Activated CD4-positive, alpha-beta T cell treated with anti-CD3 and anti-CD28 coated beads, Interleukin-2, amount 10 ng/mL, durations not matched to agents 7 days and 5 days (primary cell): ENCODE measurements around the gene FLCN. TPM values are rescaled to one million over a fixed set of nuclear protein-coding genes. Genes with fewer than 3 reads are reported as not detected.
"Not testable (repeated sequence)": the region's sequence is repeated elsewhere in the genome, so short reads cannot be mapped to it uniquely, and the experiment has no call there.

Source experiments
- CTCF ChIA-PET: fragments of 350-600 bp; sonication (Branson Sonifier 250); formaldehyde crosslinking; loops from one replicate; lab custom pipeline; 2021; ENCODE audit warnings: antibody characterized with exemption; lab: Charles Lee
- POLR2A ChIA-PET: fragments of 350-600 bp; sonication (Branson Sonifier 250); formaldehyde crosslinking; loops from one replicate; lab custom pipeline; 2021; ENCODE audit warnings: antibody characterized with exemption; lab: Charles Lee
- DNase-seq: peaks from one replicate; pipeline ENCODE4 v3.0.0-alpha.2; 2020
- H3K27ac Mint-ChIP-seq: one replicate; pipeline ENCODE4 v1.8.0; 2021; ENCODE audit warnings: mild to moderate bottlenecking, moderate library complexity, mixed read lengths
- H3K27me3 Mint-ChIP-seq: one replicate; pipeline ENCODE4 v1.8.0; 2021; ENCODE audit warnings: mixed read lengths
- H3K36me3 Mint-ChIP-seq: one replicate; pipeline ENCODE4 v1.8.0; 2021; ENCODE audit warnings: low read depth, mixed read lengths
- H3K4me1 Mint-ChIP-seq: one replicate; pipeline ENCODE4 v1.8.0; 2021; ENCODE audit warnings: mixed read lengths
- H3K4me3 Mint-ChIP-seq: one replicate; pipeline ENCODE4 v1.8.0; 2021; ENCODE audit warnings: mild to moderate bottlenecking, moderate library complexity, mixed read lengths
- H3K9me3 Mint-ChIP-seq: one replicate; pipeline ENCODE4 v1.8.0; 2021; ENCODE audit warnings: mixed read lengths
- total RNA-seq, 2 experiments: library from RNA; stranded (reverse); gene quantifications; one replicate each; pipeline ENCODE4 v1.2.3, GENCODE V29; 2021

The FLCN gene
- total RNA-seq, 2 experiments from 2014 or later: 39.4 to 48.0 TPM

GRCh38 chr17:17189559-17189958 is 47.4 kb downstream of the FLCN start:
- Mint-ChIP-seq H3K9me3 (no peaks in the 10 kb centered on the region), H3K27me3 (no peaks in the 10 kb centered on the region), H3K36me3 (peaks cover 40% of the 10 kb centered on the region), H3K27ac (peak overlapping the region; percentile 46), H3K4me1 (peaks cover 41% of the 10 kb centered on the region), H3K4me3 (no peak overlapping the region)
- CTCF ChIA-PET: interaction anchor here (0.7 to 1.9 kb wide), 5 partner anchors 12 to 78 kb away, joined by 3 to 7 read pairs (median 3); no protein-coding TSS in a partner anchor
- DNase-seq: no peak
- POLR2A ChIA-PET: interaction anchor here (0.6 kb wide), 1 partner anchor 40 kb away, joined by 5 read pairs; no protein-coding TSS in a partner anchor

DNA sequence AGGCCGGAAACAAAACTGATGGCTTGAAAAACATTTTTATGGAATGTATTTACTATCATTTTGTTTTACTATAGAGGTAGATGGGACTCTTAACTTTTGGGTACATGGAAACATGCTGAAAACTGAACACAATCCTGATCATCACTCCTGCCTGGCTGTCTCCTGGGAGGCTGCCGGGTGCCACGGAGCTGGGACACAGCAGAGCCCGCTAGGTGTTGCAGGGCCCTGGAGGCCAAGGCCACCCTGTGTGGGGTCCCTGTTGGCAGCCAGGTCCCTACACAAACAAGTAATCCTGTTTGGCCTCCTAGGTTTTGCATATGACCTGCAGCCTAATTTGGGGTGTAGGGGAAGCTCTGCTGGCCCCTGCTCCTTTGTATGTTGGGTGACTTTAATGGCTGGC is 48.4 kb downstream of the FLCN start:
- POLR2A ChIA-PET: no interaction called here
- H3K4me1 Mint-ChIP-seq: peaks cover 51% of the 10 kb centered on the region
- H3K27me3 Mint-ChIP-seq: no peaks in the 10 kb centered on the region
- CTCF ChIA-PET: interaction anchor here (1.2 to 1.9 kb wide), 5 partner anchors 8 to 74 kb away, joined by 3 to 7 read pairs (median 4); no protein-coding TSS in a partner anchor
- no peaks in the 10 kb centered on the region for H3K9me3 Mint-ChIP-seq
- H3K36me3 Mint-ChIP-seq: peaks cover 49% of the 10 kb centered on the region
- H3K4me3 Mint-ChIP-seq: no peak overlapping the region
- no peak overlapping the region for H3K27ac Mint-ChIP-seq
- no peak for DNase-seq

GRCh38 chr17:17186551-17187505 is 50.1 kb downstream of the FLCN start:
- Mint-ChIP-seq H3K9me3 (no peaks in the 10 kb centered on the region), H3K27me3 (no peaks in the 10 kb centered on the region), H3K36me3 (peaks cover 57% of the 10 kb centered on the region), H3K27ac (peak overlapping the region; percentile 97), H3K4me3 (no peak overlapping the region), H3K4me1 (peaks cover 63% of the 10 kb centered on the region)
- POLR2A ChIA-PET: no interaction called here
- no peak for DNase-seq
- CTCF ChIA-PET: interaction anchor here (1.3 to 1.4 kb wide), 2 partner anchors 9 to 12 kb away, joined by 3 read pairs; no protein-coding TSS in a partner anchor

GRCh38 chr17:17186051-17186450 is 50.9 kb downstream of the FLCN start:
- no peaks in the 10 kb centered on the region for H3K9me3 Mint-ChIP-seq
- no peaks in the 10 kb centered on the region for H3K27me3 Mint-ChIP-seq
- H3K27ac Mint-ChIP-seq: peak overlapping the region; percentile 97
- peaks cover 61% of the 10 kb centered on the region for H3K36me3 Mint-ChIP-seq
- H3K4me3 Mint-ChIP-seq: no peak overlapping the region
- CTCF ChIA-PET: interaction anchor here (1.0 to 1.3 kb wide), 2 partner anchors 11 to 13 kb away, joined by 3 read pairs; no protein-coding TSS in a partner anchor
- peaks cover 67% of the 10 kb centered on the region for H3K4me1 Mint-ChIP-seq
- DNase-seq: peak; percentile 55
- POLR2A ChIA-PET: no interaction called here

- peaks cover 66% of the 10 kb centered on the region for H3K36me3 Mint-ChIP-seq
- H3K27ac Mint-ChIP-seq: peak overlapping the region; percentile 97
- POLR2A ChIA-PET, H3K9me3 Mint-ChIP-seq, H3K27me3 Mint-ChIP-seq: not testable (repeated sequence)
- CTCF ChIA-PET: interaction anchor here (1.0 to 1.2 kb wide), 3 partner anchors 10 to 116 kb away, joined by 3 to 4 read pairs (median 3); no protein-coding TSS in a partner anchor
- peak overlapping the region; percentile 27 for H3K4me3 Mint-ChIP-seq
- H3K4me1 Mint-ChIP-seq: peaks cover 72% of the 10 kb centered on the region
- DNase-seq: peak; percentile 43
Measured at GRCh38 chr17:17184985-17185757, 51.8 kb downstream of the FLCN start.

DNA sequence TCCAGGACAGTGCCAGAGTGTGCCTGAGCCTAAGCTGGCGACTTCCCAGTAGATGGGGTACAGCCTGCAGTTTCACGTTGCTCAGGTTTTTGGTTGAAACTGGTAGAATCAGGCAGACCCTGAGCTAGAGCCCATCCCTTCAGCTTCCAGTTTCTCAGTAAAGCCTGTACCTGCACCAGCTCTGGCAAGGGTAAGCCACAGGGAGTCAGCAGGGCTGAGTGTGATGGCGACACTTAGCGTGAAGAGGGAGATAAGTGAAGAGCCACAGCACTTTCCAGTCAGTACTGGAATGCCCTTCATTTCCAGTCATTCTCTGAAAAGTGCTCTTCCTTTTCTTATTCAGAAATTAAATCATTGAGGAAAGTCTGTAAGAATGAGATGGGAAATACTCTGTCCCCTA is 53.2 kb downstream of the FLCN start:
- Mint-ChIP-seq H3K36me3 (peaks cover 77% of the 10 kb centered on the region), H3K9me3 (no peaks in the 10 kb centered on the region), H3K27ac (peak overlapping the region; percentile 97), H3K4me3 (peak overlapping the region; percentile 17), H3K27me3 (no peaks in the 10 kb centered on the region), H3K4me1 (peaks cover 86% of the 10 kb centered on the region)
- ChIA-PET POLR2A (no interaction called here), CTCF (interaction anchor here (0.7 to 1.4 kb wide), 6 partner anchors 8 to 27 kb away, joined by 3 to 5 read pairs (median 4); no protein-coding TSS in a partner anchor)
- DNase-seq: no peak

- ChIA-PET POLR2A (interaction anchor here (0.7 kb wide), 1 partner anchor 22 kb away, joined by 3 read pairs; no protein-coding TSS in a partner anchor), CTCF (interaction anchor here (1.4 kb wide), 1 partner anchor 8 kb away, joined by 4 read pairs; no protein-coding TSS in a partner anchor)
- Mint-ChIP-seq H3K9me3 (no peaks in the 10 kb centered on the region), H3K27me3 (no peaks in the 10 kb centered on the region), H3K27ac (peak overlapping the region; percentile 97), H3K4me1 (peaks cover 94% of the 10 kb centered on the region), H3K4me3 (peak overlapping the region; percentile 78), H3K36me3 (peaks cover 79% of the 10 kb centered on the region)
- DNase-seq: no peak
Measured at GRCh38 chr17:17182598-17183136, 54.3 kb downstream of the FLCN start.

DNA sequence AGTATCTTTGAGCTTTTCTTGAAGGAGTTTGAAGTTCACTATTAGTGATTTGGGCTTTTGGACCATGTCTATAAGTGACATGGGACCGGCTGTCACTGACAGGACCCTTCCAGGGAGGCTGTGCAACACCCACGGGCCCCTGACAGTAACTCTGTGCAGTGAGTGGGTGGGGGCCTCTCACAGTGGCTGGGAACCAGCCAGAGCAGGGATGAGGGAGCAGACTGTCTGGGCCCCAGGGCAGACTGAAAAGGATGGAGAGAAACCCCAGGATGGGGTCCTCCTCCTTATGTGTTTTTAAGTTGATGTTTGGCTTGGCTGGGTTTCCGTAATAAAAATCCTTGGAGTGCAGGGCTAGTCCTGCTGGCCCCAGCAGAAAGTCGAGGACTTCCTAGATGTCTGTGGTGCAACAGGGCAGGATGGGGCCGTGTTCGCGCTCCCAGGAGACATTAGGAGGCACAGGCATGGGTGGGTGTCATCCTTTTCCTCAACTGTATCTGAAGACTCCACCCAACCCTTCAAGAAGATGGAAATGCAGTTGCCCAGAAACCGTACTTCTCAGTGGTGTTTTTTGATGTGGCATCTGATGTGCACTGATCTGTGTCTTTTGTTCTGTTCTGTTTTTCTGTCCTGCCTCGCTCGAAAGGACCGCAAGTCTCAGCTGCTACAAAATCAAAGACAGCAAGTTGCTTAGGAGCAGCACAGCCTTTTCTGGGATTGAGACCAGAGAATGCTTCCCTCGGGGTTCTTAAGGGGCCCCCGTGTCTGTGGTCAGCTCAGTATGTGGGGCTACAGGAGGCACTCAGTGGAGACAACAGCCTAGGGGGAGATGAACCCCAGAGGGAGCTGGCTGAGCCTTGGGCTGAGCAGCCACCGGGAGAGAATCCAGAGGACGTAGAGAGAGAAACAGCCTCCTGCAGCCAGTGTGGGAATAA is 55.0 kb downstream of the FLCN start:
- Mint-ChIP-seq H3K9me3 (no peaks in the 10 kb centered on the region), H3K4me1 (peaks cover 96% of the 10 kb centered on the region), H3K27me3 (no peaks in the 10 kb centered on the region), H3K4me3 (peak overlapping the region; percentile 78), H3K27ac (peak overlapping the region; percentile 97), H3K36me3 (peaks cover 80% of the 10 kb centered on the region)
- peak; percentile 78 for DNase-seq
- POLR2A ChIA-PET: interaction anchor here (0.6 to 0.7 kb wide), 2 partner anchors 22 to 55 kb away, joined by 3 to 6 read pairs; partner anchors contain the start of gene FLCN
- CTCF ChIA-PET: interaction anchor here (0.6 kb wide), 1 partner anchor 21 kb away, joined by 3 read pairs; no protein-coding TSS in a partner anchor

GRCh38 chr17:17180741-17181525 is 56.0 kb downstream of the FLCN start:
- H3K4me1 Mint-ChIP-seq: peaks cover 95% of the 10 kb centered on the region
- ChIA-PET POLR2A (interaction anchor here (0.6 kb wide), 1 partner anchor 56 kb away, joined by 6 read pairs; the partner anchor contains the start of gene FLCN), CTCF (interaction anchor here (0.6 to 1.2 kb wide), 3 partner anchors 9 to 31 kb away, joined by 3 to 4 read pairs (median 3); no protein-coding TSS in a partner anchor)
- peak overlapping the region; percentile 78 for H3K4me3 Mint-ChIP-seq
- no peaks in the 10 kb centered on the region for H3K9me3 Mint-ChIP-seq
- no peak for DNase-seq
- peak overlapping the region; percentile 97 for H3K27ac Mint-ChIP-seq
- H3K27me3 Mint-ChIP-seq: no peaks in the 10 kb centered on the region
- peaks cover 79% of the 10 kb centered on the region for H3K36me3 Mint-ChIP-seq

DNA sequence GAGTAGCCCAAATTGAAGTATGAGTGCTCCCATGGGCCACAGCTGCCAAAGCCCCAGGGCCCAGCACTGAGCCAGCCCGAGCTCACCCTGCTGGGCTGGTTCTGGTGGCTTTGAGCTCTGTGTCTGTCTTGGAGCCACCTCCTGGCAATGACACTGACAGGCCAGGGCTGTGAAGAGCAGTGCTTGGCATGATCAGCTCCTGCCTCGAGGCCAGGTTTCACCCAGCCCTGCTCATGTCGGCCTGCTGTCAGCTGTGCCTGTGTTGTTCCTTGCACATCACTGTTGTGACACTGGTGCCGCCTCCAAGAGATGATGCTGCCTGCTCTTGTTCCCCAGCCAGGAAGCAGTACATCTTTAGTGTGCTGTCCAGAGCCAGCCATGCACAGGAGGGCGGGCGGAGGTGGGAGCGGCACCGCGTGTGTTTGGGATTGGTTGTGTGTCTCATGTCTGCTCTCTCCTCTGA is 56.8 kb downstream of the FLCN start:
- ChIA-PET POLR2A (no interaction called here), CTCF (interaction anchor here (1.2 to 1.4 kb wide), 2 partner anchors 16 to 31 kb away, joined by 3 to 5 read pairs; no protein-coding TSS in a partner anchor)
- Mint-ChIP-seq H3K27ac (peak overlapping the region; percentile 97), H3K27me3 (no peaks in the 10 kb centered on the region), H3K9me3 (no peaks in the 10 kb centered on the region), H3K4me3 (peak overlapping the region; percentile 73), H3K36me3 (peaks cover 79% of the 10 kb centered on the region), H3K4me1 (peaks cover 95% of the 10 kb centered on the region)
- DNase-seq: peak; percentile 57
